ENCODE measurements around the gene CHAD.

CHAD gene

GRCh38 chr17:50425682-50426471 is 42.8 kb downstream of the CHAD start, which contains the start of gene ACSF2:
Gene ACSF2, plus strand, starts transcription at chr17:50426218. Its CDS starts 44 bp downstream, at chr17:50426262.
- TF ChIP-seq ZFX (IDR thresholded peaks at IDR 0.05): no peak
- TF ChIP-seq, protein P1, sequence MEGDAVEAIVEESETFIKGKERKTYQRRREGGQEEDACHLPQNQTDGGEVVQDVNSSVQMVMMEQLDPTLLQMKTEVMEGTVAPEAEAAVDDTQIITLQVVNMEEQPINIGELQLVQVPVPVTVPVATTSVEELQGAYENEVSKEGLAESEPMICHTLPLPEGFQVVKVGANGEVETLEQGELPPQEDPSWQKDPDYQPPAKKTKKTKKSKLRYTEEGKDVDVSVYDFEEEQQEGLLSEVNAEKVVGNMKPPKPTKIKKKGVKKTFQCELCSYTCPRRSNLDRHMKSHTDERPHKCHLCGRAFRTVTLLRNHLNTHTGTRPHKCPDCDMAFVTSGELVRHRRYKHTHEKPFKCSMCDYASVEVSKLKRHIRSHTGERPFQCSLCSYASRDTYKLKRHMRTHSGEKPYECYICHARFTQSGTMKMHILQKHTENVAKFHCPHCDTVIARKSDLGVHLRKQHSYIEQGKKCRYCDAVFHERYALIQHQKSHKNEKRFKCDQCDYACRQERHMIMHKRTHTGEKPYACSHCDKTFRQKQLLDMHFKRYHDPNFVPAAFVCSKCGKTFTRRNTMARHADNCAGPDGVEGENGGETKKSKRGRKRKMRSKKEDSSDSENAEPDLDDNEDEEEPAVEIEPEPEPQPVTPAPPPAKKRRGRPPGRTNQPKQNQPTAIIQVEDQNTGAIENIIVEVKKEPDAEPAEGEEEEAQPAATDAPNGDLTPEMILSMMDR (conservative IDR thresholded peaks at IDR 0.05): no peak
- H3K27ac ChIP-seq: peak within 1 kb of the TSS; percentile 37

- TF ChIP-seq ZFX (IDR thresholded peaks at IDR 0.05): no peak
- TF ChIP-seq, protein P1 (conservative IDR thresholded peaks at IDR 0.05): no peak
- peak overlapping the region; percentile 37 for H3K27ac ChIP-seq
Measured at GRCh38 chr17:50424996-50425681, 43.5 kb downstream of the CHAD start.

DNA sequence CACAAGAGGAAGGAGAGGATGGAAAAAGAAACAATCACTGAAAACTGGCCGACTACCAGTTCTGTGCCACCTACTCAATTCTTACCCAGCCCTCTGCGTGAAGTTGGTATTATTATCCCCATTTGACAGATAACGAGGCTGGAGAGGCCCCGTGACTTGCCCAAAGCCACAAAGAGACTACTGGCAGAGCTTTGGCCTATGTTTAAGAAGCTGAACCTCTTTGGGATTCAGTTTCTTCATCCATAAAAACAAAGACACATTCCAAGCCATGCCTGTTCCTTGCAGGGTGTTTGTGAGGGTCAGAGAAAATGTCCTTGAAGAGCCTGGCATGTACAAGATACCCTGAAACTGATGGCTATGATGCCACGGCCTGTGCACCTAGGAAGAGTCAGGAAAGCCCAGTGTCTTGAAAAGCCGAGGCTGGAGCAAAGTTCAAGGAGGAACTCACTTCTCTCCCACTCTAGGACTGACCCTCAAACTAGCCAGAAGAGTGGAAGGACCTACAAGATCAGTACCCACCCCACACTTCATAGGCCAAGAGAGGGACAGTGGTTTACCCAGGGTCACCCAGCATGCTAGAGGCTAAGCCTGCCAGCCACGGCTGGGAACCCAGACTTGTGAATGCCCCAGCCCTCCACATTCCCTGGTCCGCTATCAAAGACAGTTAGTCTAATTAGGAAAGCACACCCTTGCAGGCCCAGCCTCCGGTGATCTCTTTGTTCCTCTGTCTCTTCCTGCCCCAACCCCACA is 44.3 kb downstream of the CHAD start:
- no peak overlapping the region for H3K27ac ChIP-seq
- no peak for TF ChIP-seq ZFX (IDR thresholded peaks at IDR 0.05)
- TF ChIP-seq, protein P1 (conservative IDR thresholded peaks at IDR 0.05): no peak

DNA sequence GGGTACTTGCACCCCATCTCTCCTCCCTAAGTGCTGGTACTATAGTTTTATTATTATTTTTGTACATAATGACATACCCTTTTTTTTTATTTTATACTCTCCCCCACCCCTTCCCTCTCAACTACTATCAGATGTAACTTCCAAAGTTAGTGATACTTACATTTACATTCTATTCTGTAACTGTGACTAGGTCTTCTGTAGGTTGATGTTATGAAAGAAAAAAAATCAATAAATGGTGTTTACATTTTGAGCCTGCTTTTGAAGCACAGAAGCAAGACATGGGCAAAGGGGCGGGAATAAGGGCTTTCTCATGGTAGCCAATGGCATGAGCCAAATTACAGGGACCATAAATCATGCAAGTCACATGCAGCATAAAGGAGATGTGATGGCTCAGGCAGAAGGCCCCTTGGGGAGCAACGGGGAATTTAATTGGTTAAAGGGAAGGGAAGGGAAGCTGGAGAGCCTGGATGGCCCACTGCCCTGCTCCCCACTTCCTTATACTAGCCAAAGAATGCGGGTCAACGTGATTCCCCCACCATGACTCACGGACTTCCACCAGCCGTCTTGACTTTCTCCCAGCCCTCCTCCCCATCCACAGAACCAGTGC is 45.0 kb downstream of the CHAD start:
- no peak overlapping the region for H3K27ac ChIP-seq
- TF ChIP-seq ZFX (IDR thresholded peaks at IDR 0.05): no peak
- TF ChIP-seq, protein P1 (conservative IDR thresholded peaks at IDR 0.05): no peak

DNA sequence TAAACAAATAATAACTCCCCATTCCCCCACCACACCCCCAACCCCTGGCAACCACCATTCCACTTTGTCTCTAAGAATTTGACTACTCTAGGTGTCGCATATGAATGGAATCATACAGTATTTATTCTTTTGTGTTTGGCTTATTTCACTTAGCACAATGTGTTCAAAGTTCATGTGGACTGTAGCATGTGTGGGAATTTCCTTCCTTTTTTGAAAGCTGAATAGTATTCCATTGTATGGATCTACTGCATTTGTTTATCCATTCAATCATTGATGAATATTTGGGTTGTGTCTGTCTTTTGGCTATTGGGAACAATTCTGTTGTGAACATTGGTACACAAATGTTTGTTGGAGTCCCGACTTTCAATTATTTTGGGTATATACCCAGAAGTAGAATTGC is 45.9 kb downstream of the CHAD start:
- no peak overlapping the region for H3K27ac ChIP-seq

GRCh38 chr17:50421308-50422051 is 47.2 kb downstream of the CHAD start:
- TF ChIP-seq ZFX (IDR thresholded peaks at IDR 0.05): no peak
- TF ChIP-seq, protein P1 (conservative IDR thresholded peaks at IDR 0.05): no peak
- H3K27ac ChIP-seq: no peak overlapping the region

More for the DNA sequence above, 45.9 kb downstream of the CHAD start:
- no peak for TF ChIP-seq ZFX (IDR thresholded peaks at IDR 0.05)
- TF ChIP-seq, protein P1 (conservative IDR thresholded peaks at IDR 0.05): no peak

All from C4-2B (cell line).